Measurements from ENCODE around the gene LCN1.
"Not testable (repeated sequence)": the region's sequence is repeated elsewhere in the genome, so short reads cannot be mapped to it uniquely, and the experiment has no call there.

LCN1 gene

GRCh38 chr9:135524130-135524861 is 3.1 kb downstream of the LCN1 start:
- DNase-seq = no peak

GRCh38 chr9:135525241-135526088 is 4.2 kb downstream of the LCN1 start:
- DNase-seq = no peak

DNA sequence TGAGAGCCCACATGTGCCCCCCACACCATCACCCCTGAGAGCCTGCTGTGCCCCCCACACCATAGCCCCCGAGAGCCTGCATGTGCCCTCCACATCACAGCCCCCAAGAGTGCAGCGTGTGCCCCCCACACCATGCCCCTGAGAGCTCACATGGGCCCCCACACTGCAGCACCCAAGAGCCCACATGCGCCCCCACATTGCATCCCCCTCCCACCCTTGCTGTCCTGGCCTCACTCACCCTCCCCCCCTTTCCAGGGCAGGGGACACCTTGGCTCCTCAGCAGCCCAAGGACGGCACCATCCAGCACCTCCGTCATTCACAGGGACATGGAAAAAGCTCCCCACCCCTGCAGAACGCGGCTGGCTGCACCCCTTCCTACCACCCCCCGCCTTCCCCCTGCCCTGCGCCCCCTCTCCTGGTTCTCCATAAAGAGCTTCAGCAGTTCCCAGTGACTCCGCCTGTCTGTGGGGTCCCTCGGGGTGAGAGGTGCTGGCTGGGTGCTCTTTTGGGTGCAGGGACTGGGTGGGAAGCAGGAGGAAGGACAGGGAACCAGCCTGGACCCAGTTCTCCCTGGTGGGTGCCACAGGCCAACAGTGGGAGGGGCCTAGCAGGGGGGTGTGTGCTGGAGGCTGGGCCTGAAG is 5.0 kb downstream of the LCN1 start:
- DNase-seq = no peak

- no peak for DNase-seq
These were observed 5.7 kb downstream of the LCN1 start for GRCh38 chr9:135526730-135527571.

DNA sequence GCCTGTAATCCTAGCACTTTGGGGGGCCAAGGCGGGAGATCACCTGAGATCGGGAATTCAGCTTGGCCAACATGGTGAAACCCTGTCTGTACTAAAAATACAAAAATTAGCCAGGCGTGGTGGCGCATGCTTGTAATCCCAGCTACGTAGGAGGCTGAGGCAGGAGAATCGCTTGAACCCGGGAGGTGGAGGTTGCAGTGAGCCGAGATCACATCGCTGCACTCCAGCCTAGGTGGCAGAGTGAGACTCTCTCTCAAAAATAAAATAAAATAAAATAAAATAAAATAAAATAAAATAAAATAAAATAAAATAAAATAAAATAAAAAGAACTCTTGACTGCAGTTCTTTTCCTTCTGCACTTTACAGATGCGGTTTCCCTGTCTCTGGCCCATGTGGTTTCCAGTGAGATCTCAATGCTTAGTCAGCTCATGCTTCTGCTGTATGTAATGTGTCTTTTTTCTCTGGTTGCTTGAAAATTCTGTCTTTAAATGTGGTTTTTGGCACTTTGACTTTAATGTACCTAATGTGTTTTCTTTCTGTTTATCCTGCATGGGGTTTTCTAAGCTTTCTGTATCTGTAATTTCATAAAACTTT is 7.7 kb downstream of the LCN1 start:
- not testable (repeated sequence) for DNase-seq

DNA sequence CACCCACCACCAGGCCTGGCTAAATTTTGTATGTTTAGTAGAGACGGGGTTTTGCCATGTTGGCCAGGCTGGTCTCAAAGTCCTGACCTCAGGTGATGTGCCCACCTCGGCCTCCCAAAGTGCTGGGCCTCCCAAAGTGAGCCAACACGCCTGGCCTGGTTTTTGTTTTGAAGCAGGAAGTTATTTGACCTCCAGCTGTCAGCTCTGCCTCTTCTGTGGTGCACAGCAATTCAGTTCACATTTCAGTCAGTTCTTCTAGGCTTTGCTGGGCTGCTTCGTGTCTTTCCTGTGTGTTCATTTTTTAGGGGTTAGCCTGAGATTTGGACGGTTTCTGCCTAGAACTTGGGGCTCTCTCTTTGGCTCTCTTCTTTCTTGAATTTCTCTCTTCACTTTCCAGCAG is 8.9 kb downstream of the LCN1 start:
- no peak for DNase-seq

DNA sequence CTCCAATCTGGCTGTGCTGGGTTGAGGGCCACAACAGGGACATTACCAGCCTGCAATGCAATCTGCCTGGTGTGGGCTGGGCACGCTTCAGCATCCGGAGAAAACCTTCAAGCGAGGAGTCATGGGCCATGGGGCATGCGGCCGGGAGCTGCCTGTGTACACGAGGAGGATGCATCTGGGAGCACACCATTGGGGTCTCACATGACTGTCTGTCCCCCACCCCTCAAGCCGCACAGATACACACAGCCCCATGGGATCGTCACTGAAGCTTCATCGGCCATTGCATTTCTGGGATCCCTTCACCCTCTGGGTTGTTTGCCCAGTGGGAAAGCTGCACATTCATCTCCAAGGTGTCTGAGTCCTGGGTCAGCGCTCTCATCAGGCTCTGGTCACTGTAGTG is 9.9 kb downstream of the LCN1 start:
- no peak for DNase-seq

- DNase-seq = no peak
These were observed 11.9 kb downstream of the LCN1 start for GRCh38 chr9:135533113-135533512.

GRCh38 chr9:135533674-135534073 is 12.4 kb downstream of the LCN1 start:
- no peak for DNase-seq

DNA sequence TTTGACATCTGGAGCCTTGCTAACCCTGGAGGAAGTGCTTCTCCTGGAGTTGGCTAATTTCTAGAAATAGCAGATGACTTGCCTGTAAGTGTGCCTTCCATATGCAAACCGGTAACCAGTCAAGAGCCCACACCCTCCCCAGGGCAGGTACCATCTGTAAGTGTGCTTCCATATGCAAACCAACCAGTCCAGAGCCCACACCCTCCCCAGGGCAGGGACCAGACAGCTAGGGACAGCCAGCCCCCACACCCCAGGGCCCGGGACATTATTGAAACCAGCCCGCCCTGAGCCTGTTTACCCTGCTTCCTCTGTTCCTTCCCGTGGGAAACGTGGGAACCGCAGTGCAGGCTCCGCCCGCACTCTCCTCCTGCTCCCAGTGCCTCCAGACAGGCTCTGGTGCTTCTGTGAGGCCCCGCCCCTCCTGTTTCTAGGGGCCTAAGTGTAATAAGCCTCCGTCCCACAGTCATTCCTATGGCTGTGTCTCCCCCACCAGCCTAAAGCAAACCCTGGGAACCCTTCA is 13.0 kb downstream of the LCN1 start:
- DNase-seq = not testable (repeated sequence)

DNA sequence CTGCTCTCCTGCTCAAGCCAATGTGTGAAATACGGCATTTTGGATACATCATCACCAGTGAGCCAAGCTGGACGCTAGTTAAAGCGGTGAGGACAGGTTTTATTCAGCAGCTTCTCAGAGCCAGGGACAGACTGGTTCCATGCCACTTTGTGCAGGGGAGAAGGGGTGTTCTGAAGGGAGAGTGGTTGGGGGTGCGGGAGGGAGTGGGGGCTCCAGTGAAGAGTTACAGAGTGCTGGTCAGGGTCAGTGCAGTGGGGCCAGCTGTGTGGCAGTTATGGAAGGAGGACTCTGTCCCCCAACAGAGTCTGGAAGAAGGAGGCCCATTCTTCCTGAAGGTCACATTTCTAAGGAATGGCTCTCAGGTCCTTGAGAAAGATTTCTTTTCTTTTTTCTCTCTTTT is 13.6 kb downstream of the LCN1 start:
- not testable (repeated sequence) for DNase-seq

- DNase-seq = not testable (repeated sequence)
These were observed 14.4 kb downstream of the LCN1 start for GRCh38 chr9:135535631-135536030.

DNA sequence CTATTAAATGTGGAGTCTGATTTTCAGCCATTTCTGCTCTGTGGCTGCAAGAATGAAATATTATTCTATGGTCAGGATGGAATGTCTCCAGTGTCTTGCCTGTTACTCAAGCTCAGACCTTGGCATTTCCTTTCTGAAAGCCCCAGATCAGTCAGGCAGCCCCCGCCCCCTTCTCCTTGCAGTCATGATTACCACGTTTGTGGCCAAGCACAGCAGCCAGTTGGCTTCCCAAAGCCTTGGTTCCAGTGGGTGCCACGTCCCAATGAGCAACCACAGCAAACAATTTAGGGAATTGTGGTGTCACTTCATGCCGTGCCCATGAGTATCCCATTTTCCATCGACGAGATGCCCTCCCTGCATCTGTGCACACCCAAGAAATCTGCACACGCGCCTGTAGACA is 15.0 kb downstream of the LCN1 start:
- DNase-seq = no peak

DNA sequence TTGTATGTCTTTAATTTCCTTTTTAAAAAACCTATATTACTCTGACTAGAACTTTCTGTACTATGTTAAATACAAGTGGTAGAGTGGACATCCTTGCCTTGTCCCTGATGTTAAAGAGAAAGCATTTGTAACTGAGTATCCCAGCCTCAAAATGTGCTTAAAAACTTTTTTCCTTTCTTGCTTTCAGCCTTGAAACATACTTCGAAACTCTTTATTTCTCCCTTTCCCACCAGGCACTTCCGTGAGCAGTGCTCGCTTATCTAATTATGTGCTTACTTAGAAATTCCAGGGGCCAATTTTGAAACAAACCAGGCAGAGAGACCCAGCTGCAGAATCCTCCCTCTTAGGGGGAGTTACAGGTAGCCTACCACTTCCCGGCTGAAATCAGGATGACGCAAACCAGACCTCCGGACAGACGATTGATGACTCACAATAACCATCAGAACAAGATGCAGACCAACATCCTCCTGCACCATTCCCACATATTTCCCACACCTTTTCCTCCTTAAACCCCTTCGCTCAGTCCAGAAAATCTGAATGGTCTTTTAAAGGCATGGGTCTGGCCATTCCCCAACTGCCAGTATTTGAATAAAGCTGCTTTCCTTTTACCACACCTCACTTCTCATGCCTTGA is 22.1 kb downstream of the LCN1 start:
- DNase-seq = not testable (repeated sequence)

DNA sequence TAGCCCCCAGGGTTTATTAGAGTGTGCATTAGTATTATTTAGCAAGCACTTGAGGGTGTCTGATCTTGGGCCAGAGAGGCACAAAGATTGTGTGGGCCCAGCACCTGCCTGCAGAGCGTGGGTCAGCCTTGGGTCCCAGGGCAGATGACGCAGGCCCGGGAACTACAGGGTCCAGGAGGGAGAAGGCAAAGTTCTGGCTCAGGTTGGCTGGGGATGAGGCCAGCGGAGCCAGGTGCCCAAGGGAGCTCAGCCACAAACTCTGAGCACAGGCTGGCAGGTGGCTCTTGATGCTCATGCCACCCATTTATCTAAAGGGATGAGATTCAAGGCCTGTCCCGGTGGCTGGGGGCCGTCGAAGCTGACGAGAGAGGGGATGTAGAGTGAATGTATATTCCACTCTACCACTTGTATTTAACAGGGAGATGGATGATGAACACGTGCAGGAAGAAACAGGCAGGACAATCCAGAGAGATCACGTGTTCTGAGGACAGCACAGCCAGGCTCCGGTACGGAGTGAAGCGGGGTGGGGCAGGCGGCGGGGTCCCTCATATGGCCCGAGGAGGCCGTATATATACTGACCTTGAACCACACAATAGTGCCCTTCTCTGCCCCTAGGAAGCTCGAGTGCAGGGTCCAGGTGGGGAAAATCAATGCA is 23.9 kb downstream of the LCN1 start:
- no peak for DNase-seq

- not testable (repeated sequence) for DNase-seq
These were observed 24.5 kb downstream of the LCN1 start, which contains the start of gene OBP2A for GRCh38 chr9:135545646-135546176. OBP2A (plus strand) TSS chr9:135546126; CDS start chr9:135546181, 55 bp downstream.

GRCh38 chr9:135546792-135547617 is 25.8 kb downstream of the LCN1 start:
- not testable (repeated sequence) for DNase-seq

DNA sequence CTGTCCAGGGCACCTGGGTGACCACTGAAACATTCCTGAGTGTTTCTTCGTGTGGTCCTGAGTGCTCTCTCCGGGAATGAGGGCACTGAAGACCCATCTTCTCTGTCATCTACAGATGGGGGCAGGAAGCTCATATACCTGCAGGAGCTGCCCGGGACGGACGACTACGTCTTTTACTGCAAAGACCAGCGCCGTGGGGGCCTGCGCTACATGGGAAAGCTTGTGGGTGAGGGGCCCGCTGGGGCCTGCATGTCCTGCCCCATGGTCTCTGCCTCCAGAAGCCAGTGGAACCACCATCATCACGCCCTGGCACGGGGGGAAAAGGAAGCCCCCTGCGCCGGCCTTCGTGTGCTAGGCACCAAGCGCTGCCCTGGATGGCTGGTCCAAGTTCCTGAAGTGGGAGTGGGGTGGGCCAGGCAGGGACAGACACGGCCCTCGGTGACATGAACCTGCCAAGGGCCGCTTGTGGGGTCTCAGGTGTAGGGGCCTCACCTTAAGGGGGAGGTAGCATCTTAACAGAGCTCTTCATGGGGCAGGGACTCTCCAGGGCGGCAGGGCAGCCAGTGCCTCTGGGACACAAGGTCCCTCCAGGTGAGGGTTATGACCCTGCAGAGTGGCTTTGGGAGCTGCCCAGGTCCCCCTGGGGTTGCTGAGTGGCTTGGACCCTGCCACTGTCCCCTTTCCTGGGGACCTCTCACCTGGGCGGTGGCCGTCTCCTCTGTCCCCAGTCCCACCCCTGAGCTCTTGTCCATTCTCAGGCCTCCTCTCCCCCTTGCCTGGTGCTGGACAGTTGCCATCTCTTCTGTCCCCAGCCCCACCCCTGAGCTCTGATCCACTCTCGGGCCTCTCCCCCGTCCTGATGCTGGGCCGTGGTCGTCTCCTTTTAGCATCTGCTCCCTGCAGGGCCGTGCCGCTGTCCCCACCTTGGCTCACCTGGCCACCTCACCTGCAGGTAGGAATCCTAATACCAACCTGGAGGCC is 26.8 kb downstream of the LCN1 start:
- no peak for DNase-seq

Data from NCI-H69 (cell line).